Suprapubic skin (tissue), 4 donors: ENCODE measurements around the gene CDC37L1. TPM values are rescaled to one million over a fixed set of nuclear protein-coding genes. Genes with fewer than 3 reads are reported as not detected.

Source experiments
- DNase-seq, 2 donors: peaks; one replicate each; pipeline ENCODE4 v3.0.0-alpha.2; 2019; ENCODE audit warnings: low spot score in 2 of 2
- H3K27ac ChIP-seq: fragments of 200-600 bp; sonication (generic); one replicate; pipeline ENCODE4 v1.5.1; 2019
- H3K27me3 ChIP-seq: fragments of 200-600 bp; sonication (generic); one replicate; pipeline ENCODE4 v1.5.1; 2019
- H3K36me3 ChIP-seq: fragments of 200-600 bp; sonication (generic); one replicate; pipeline ENCODE4 v1.5.1; 2019
- H3K4me1 ChIP-seq: fragments of 200-600 bp; sonication (generic); one replicate; pipeline ENCODE4 v1.5.1; 2019
- H3K4me3 ChIP-seq: fragments of 200-600 bp; sonication (generic); one replicate; pipeline ENCODE4 v1.5.1; 2019; ENCODE audit warnings: mild to moderate bottlenecking
- H3K9me3 ChIP-seq: fragments of 200-600 bp; sonication (generic); one replicate; pipeline ENCODE4 v1.5.1; 2019
- CTCF ChIP-seq, 2 donors: fragments of 200-600 bp in 1 of 2; fragments of 450-650 bp in 1 of 2; sonication (generic) in 1 of 2; IDR thresholded peaks; one replicate each; pipeline ENCODE4 v1.5.1; 2016 to 2019; ENCODE audit warnings: antibody characterized with exemption in 2 of 2, mild to moderate bottlenecking in 1 of 2, moderate library complexity in 1 of 2
- EP300 ChIP-seq: sonication (generic); formaldehyde crosslinking; IDR thresholded peaks from one replicate; pipeline ENCODE4 v1.6.1; 2017; ENCODE audit warnings: antibody characterized with exemption
- POLR2A ChIP-seq, 2 donors: fragments of 450-650 bp; IDR thresholded peaks; one replicate each; pipeline ENCODE4 v1.6.1; 2017; ENCODE audit warnings: antibody characterized with exemption in 2 of 2, mild to moderate bottlenecking in 2 of 2, moderate library complexity in 2 of 2
- POLR2AphosphoS5 ChIP-seq, 3 donors: sonication (generic); formaldehyde crosslinking; IDR thresholded peaks; one replicate each; pipeline ENCODE4 v1.6.1; 2017; ENCODE audit warnings: antibody characterized with exemption in 3 of 3
- WGBS: methylation state at CpG from one replicate; pipeline ENCODE4 v1.1.5; 2018; 5-methylcytosine and 5-hydroxymethylcytosine counted together
- total RNA-seq, 4 donors: library from RNA; depleted of rRNA; stranded (reverse); fragments of >200 nt; gene quantifications; one replicate each; pipeline ENCODE4 v1.1.0, GENCODE V29; 2016

The CDC37L1 gene
- total RNA-seq, 4 donors from 2014 or later, result 17.3 to 26.1 (median 23.5) TPM

DNA sequence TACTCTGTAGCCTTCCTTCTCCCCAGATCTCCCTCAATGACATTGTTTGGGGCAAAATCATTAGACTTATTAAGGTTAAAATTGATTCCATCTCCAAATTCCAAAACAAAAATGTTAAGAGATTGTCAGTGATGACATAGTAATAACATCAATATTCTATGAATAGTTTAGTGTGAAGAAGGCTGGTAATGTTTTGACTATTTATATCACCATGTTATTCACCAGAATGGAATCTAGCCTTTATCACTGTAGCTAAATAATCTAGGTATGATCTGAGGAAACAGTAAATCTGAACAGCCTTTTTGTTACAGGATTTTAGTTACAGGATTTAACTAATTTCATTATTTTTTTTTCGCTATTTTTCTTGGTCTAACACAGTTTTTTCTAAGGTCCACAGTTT is 18.2 kb upstream of the CDC37L1 start:
- H3K4me3 ChIP-seq, result no peak overlapping the region
- H3K9me3 ChIP-seq, result no peaks in the 10 kb centered on the region
- no peak for TF ChIP-seq POLR2AphosphoS5 (IDR thresholded peaks at IDR 0.05)
- no peak for TF ChIP-seq EP300
- no peak for TF ChIP-seq CTCF (IDR thresholded peaks at IDR 0.05)
- no peak for TF ChIP-seq POLR2A (IDR thresholded peaks at IDR 0.05)
- H3K27me3 ChIP-seq, result no peaks in the 10 kb centered on the region
- peaks cover 40% of the 10 kb centered on the region for H3K4me1 ChIP-seq
- WGBS, result 85% methylated on average over 1 of the region's 1 CpG
- H3K27ac ChIP-seq, result no peak overlapping the region
- DNase-seq, result no peak
- no peaks in the 10 kb centered on the region for H3K36me3 ChIP-seq

DNA sequence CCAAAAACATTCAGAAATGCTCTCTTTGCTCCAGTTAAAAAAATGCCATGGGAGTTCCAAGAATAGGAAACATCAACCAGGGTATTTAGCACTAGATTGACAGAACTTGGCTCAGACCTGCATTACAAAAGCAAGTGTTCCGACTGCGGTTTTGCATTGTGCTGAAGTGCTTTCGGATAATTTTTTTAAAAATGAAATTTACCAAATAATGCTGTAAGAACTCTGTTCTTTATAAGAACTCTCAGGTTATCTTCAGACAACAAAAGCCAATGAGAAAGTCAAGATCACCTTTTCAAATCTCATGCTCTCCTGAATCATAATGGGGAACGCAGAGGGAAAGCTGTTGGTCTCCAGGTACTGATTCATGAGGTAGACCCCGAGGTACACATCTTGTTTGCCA is 17.8 kb upstream of the CDC37L1 start:
- H3K36me3 ChIP-seq, result no peaks in the 10 kb centered on the region
- 8% methylated on average over 5 of the region's 5 CpGs for WGBS
- peak overlapping the region; percentile 98 for H3K4me3 ChIP-seq
- no peak for DNase-seq
- H3K27ac ChIP-seq, result peak overlapping the region; percentile 88
- H3K4me1 ChIP-seq, result peaks cover 44% of the 10 kb centered on the region
- H3K9me3 ChIP-seq, result no peaks in the 10 kb centered on the region
- no peaks in the 10 kb centered on the region for H3K27me3 ChIP-seq
- TF ChIP-seq POLR2A (IDR thresholded peaks at IDR 0.05) (no peak), EP300 (no peak), CTCF (IDR thresholded peaks at IDR 0.05) (no peak), POLR2AphosphoS5 (IDR thresholded peaks at IDR 0.05) (no peak)

DNA sequence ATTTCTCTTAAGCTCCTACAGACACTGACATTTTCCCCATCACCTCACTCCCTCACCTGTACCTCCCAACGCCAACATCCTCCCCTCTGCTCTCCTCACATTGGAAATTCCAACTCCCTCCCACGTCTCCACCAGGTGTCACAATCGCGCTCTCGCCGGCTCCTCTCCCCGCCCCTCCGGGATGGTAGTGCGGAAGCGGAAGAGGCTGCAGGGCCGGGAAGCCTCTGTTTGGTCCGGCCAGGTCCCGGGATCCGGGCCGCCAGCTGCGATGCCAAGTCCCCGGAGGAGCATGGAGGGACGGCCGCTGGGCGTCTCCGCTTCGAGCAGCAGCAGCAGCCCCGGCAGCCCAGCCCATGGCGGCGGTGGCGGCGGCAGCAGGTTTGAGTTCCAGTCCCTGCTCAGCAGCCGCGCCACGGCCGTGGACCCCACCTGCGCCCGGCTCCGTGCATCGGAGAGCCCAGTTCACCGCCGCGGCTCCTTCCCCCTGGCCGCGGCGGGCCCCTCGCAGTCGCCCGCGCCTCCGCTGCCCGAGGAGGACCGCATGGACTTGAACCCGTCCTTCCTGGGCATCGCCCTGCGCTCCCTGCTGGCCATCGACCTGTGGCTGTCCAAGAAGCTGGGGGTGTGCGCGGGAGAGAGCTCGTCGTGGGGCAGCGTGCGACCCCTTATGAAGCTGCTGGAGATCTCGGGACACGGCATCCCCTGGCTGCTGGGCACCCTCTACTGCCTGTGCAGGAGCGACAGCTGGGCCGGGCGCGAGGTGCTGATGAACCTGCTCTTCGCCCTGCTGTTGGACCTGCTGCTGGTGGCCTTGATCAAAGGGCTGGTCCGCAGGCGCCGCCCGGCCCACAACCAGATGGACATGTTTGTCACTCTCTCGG is 17.0 kb upstream of the CDC37L1 start, which contains the start of gene PLPP6:
Gene PLPP6 (plus strand): TSS at position 187 of the 881 bp plus-strand sequence. CDS start 82 bp downstream, at position 269.
- TF ChIP-seq EP300, result no peak
- TF ChIP-seq POLR2A (IDR thresholded peaks at IDR 0.05), result peak in 1 of 2 donors; percentile 70
- peak; percentile 19 to 56 for TF ChIP-seq CTCF (IDR thresholded peaks at IDR 0.05)
- TF ChIP-seq POLR2AphosphoS5 (IDR thresholded peaks at IDR 0.05), result peak in 2 of 3 donors; percentile 82 to 88
- Histone ChIP-seq H3K4me3 (peak within 1 kb of the TSS; percentile 98), H3K27me3 (no peaks in the 10 kb centered on the region), H3K4me1 (peaks cover 48% of the 10 kb centered on the region), H3K27ac (peak within 1 kb of the TSS; percentile 88), H3K9me3 (no peaks in the 10 kb centered on the region), H3K36me3 (no peaks in the 10 kb centered on the region)
- 4% methylated on average over 22 of the region's 70 CpGs for WGBS
- peak; percentile 92 to 94 for DNase-seq

GRCh38 chr9:4662989-4663792 is 16.2 kb upstream of the CDC37L1 start:
- DNase-seq, result no peak
- Histone ChIP-seq H3K27ac (peak overlapping the region; percentile 88), H3K36me3 (no peaks in the 10 kb centered on the region), H3K9me3 (no peaks in the 10 kb centered on the region), H3K27me3 (no peaks in the 10 kb centered on the region), H3K4me3 (peak overlapping the region; percentile 98), H3K4me1 (peaks cover 48% of the 10 kb centered on the region)
- TF ChIP-seq CTCF (IDR thresholded peaks at IDR 0.05) (no peak), POLR2A (IDR thresholded peaks at IDR 0.05) (no peak), EP300 (no peak), POLR2AphosphoS5 (IDR thresholded peaks at IDR 0.05) (no peak)
- WGBS, result 71% methylated on average over 6 of the region's 13 CpGs

GRCh38 chr9:4663956-4664355 is 15.4 kb upstream of the CDC37L1 start:
- no peak for TF ChIP-seq POLR2AphosphoS5 (IDR thresholded peaks at IDR 0.05)
- TF ChIP-seq POLR2A (IDR thresholded peaks at IDR 0.05), result no peak
- no peak for TF ChIP-seq EP300
- no peak for TF ChIP-seq CTCF (IDR thresholded peaks at IDR 0.05)
- WGBS, result 85% methylated on average over 3 of the region's 3 CpGs
- H3K27ac ChIP-seq, result no peak overlapping the region
- H3K27me3 ChIP-seq, result no peaks in the 10 kb centered on the region
- H3K4me1 ChIP-seq, result peaks cover 48% of the 10 kb centered on the region
- no peaks in the 10 kb centered on the region for H3K36me3 ChIP-seq
- H3K9me3 ChIP-seq, result no peaks in the 10 kb centered on the region
- peak overlapping the region; percentile 98 for H3K4me3 ChIP-seq
- no peak for DNase-seq
